Calu3 (cell line): ENCODE measurements around the gene TSFM. TPM values are rescaled to one million over a fixed set of nuclear protein-coding genes. Genes with fewer than 3 reads are reported as not detected.

Experiments
- BruUV-seq: library from RNA; stranded (reverse); fragments of 400-500 nt; replicated peaks from 2 replicates; lab custom pipeline; 2021; lab: Mats Ljungman, UMichigan
- CTCF ChIA-PET: fragments of 300-600 bp; sonication (Branson Sonifier 250); formaldehyde crosslinking; loops from one replicate; lab custom pipeline; 2022; ENCODE audit warnings: antibody characterized with exemption; lab: Charles Lee
- DNase-seq: peaks from one replicate; pipeline ENCODE4 v3.0.0; 2022
- H3K27ac Mint-ChIP-seq: one replicate; pipeline ENCODE4 v1.8.0; 2022; ENCODE audit warnings: mixed read lengths; ENCODE audit not compliant: unreplicated experiment
- H3K27me3 Mint-ChIP-seq: one replicate; pipeline ENCODE4 v1.8.0; 2022; ENCODE audit warnings: mixed read lengths; ENCODE audit not compliant: unreplicated experiment
- H3K36me3 Mint-ChIP-seq: one replicate; pipeline ENCODE4 v1.8.0; 2022; ENCODE audit warnings: mild to moderate bottlenecking, moderate library complexity, mixed read lengths; ENCODE audit not compliant: insufficient read depth, unreplicated experiment
- H3K4me1 Mint-ChIP-seq: one replicate; pipeline ENCODE4 v1.8.0; 2022; ENCODE audit warnings: mild to moderate bottlenecking, low read depth, mixed read lengths; ENCODE audit not compliant: unreplicated experiment
- H3K4me3 Mint-ChIP-seq: one replicate; pipeline ENCODE4 v1.8.0; 2022; ENCODE audit warnings: mild to moderate bottlenecking, low read depth, moderate library complexity, mixed read lengths; ENCODE audit not compliant: unreplicated experiment
- H3K9me3 Mint-ChIP-seq: one replicate; pipeline ENCODE4 v1.8.0; 2022; ENCODE audit warnings: low read depth, mixed read lengths; ENCODE audit not compliant: unreplicated experiment
- intact Hi-C: fragments of 100-400 bp; cut with micrococcal nuclease; formaldehyde crosslinking; loops from one replicate; pipeline ENCODE4 v1.10.0; 2022; ENCODE audit not compliant: unreplicated experiment
- total RNA-seq: library from RNA; stranded (reverse); gene quantifications from 2 replicates; pipeline ENCODE4 v1.2.3, GENCODE V29; 2022
- TF ChIP-seq, protein P1 (sequence below): fragments of 200-600 bp; IDR thresholded peaks from one replicate; pipeline ENCODE4 v1.8.0; 2022; ENCODE audit warnings: antibody characterized with exemption; ENCODE audit not compliant: unreplicated experiment

Gene TSFM
- total RNA-seq, 1 experiment from 2014 or later: 47.1 TPM

DNA sequence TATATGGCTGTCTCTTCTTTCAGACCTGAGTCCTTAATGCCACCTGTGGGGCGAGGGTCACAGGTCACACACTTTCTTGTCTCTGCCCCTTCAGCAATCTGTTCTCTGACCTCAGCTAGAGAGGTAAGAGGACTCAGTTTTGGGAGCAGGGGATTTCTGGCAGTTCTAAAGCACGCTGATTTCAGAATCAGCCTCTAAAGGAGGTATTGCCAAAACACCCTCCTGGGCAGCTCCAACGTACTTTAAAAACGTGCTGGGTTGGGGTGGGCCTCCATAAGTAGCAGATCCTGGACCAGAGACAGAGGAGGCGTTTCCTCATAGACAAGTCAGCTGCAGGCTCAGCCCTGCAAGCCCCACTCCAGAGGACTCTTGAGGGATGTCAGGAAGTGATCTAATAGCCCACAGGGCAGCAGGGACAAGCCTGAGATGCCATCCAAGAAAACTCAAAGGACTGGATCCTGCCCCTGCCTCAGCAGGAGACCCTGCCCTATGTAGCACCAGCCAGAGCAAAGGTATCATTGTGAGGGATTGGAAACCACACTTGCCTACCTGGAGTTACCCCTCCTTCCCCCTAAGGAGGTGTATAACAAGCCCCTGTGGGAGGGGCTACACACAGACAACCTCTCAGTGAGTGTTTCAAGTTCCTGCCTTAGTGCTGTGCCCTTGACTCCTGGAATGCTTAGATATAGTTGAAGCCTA lies 55.4 kb downstream of the TSFM start:
- DNase-seq: no peak
- peaks cover 50% of the 10 kb centered on the region for H3K4me1 Mint-ChIP-seq
- no TSS peak for BruUV-seq
- H3K9me3 Mint-ChIP-seq: no peaks in the 10 kb centered on the region
- TF ChIP-seq, protein P1, sequence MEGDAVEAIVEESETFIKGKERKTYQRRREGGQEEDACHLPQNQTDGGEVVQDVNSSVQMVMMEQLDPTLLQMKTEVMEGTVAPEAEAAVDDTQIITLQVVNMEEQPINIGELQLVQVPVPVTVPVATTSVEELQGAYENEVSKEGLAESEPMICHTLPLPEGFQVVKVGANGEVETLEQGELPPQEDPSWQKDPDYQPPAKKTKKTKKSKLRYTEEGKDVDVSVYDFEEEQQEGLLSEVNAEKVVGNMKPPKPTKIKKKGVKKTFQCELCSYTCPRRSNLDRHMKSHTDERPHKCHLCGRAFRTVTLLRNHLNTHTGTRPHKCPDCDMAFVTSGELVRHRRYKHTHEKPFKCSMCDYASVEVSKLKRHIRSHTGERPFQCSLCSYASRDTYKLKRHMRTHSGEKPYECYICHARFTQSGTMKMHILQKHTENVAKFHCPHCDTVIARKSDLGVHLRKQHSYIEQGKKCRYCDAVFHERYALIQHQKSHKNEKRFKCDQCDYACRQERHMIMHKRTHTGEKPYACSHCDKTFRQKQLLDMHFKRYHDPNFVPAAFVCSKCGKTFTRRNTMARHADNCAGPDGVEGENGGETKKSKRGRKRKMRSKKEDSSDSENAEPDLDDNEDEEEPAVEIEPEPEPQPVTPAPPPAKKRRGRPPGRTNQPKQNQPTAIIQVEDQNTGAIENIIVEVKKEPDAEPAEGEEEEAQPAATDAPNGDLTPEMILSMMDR: no peak
- intact Hi-C loops: no loop called here
- H3K4me3 Mint-ChIP-seq: no peak overlapping the region
- H3K36me3 Mint-ChIP-seq: no peaks in the 10 kb centered on the region
- CTCF ChIA-PET: interaction anchor here (2.1 kb wide), 1 partner anchor 61 kb away, joined by 6 read pairs; no protein-coding TSS in a partner anchor
- no peak overlapping the region for H3K27ac Mint-ChIP-seq
- H3K27me3 Mint-ChIP-seq: no peaks in the 10 kb centered on the region

DNA sequence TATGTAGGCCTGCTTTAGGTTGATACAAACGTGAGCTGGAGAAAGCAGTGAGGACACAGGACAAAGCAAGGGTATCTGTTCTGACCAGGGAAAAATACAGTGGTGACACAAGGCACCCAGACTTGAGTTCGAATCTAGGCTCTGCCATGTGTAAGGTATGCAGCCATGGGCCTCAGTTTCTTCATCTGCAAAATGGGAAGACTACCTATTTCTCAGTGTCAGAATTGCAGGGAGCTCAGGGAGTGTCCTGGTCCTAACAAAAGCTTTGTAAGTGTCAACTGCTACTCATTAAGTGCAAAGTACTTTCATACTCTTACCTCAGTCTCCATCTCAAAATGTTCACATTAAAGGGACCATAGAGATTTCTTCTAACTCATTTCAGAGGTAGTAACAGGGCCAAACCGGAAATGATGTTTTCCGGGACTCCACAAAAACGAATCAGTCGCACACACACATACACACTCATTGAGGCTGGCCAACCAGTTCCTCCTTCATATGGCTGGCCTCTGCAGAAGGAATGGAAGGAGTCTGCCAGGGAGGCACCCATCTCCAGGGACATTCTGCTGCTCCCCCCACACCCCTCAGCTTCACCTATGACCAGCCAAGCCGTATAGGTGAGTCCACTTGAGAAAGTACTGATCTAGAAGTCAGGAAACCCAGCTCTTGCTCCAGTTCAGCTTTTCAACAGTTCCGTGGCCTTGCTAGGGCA lies 56.2 kb downstream of the TSFM start:
- TF ChIP-seq, protein P1: no peak
- Mint-ChIP-seq H3K9me3 (no peaks in the 10 kb centered on the region), H3K4me1 (peaks cover 57% of the 10 kb centered on the region), H3K27me3 (no peaks in the 10 kb centered on the region), H3K27ac (no peak overlapping the region), H3K4me3 (no peak overlapping the region), H3K36me3 (no peaks in the 10 kb centered on the region)
- intact Hi-C loops: no loop called here
- no peak for DNase-seq
- no TSS peak for BruUV-seq
- CTCF ChIA-PET: interaction anchor here (0.7 to 2.1 kb wide), 2 partner anchors 60 kb away, joined by 3 to 6 read pairs; no protein-coding TSS in a partner anchor

DNA sequence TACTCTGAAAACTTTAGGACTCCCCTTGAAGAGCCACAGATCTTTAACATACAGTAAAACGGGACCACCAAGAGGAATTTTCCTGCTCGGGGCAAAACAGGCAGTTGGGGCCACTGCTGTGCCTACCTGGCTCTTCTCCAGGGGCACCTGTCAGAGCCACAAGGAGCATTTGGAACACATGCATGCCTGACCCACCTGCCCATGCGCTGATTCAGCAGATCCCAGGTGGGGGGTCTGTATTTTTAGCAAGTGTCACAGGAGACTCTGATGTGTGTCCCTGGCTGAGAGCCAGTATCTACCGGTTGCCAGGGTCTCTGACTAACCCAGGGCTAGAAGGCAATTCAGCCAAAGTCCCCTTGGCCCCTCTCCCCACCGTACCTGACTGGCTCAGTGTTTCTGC lies 57.4 kb downstream of the TSFM start:
- Mint-ChIP-seq H3K36me3 (peaks cover 11% of the 10 kb centered on the region), H3K27ac (no peak overlapping the region), H3K27me3 (no peaks in the 10 kb centered on the region), H3K9me3 (no peaks in the 10 kb centered on the region), H3K4me3 (no peak overlapping the region), H3K4me1 (peaks cover 68% of the 10 kb centered on the region)
- intact Hi-C loops: no loop called here
- no TSS peak for BruUV-seq
- TF ChIP-seq, protein P1: no peak
- CTCF ChIA-PET: no interaction called here
- DNase-seq: no peak

DNA sequence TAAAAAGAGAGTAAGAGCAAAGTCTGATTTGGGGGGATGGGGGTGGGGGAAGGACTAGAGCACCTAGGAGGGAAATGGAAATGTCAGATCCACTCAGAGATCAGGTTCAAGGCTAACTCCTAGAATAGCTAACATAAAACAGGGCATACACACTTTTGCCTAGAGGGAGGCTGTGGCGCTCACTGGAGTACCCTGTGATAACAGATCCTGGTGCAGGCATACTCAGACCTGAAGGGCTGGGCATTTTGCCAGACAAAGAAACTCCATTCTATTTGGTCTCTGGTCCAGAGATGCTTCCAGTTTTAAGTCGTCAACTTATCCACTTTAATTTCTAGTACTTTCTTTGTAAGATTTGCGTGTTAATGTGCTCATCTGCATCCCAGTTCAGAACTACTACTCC lies 58.1 kb downstream of the TSFM start:
- no peak overlapping the region for H3K27ac Mint-ChIP-seq
- DNase-seq: no peak
- no peak overlapping the region for H3K4me3 Mint-ChIP-seq
- no peaks in the 10 kb centered on the region for H3K9me3 Mint-ChIP-seq
- no peaks in the 10 kb centered on the region for H3K27me3 Mint-ChIP-seq
- peaks cover 68% of the 10 kb centered on the region for H3K4me1 Mint-ChIP-seq
- intact Hi-C loops: no loop called here
- peaks cover 19% of the 10 kb centered on the region for H3K36me3 Mint-ChIP-seq
- BruUV-seq: no TSS peak
- TF ChIP-seq, protein P1: no peak
- CTCF ChIA-PET: no interaction called here
